HepG2 (cell line): ENCODE measurements around the gene TRAPPC12. TPM values are rescaled to one million over a fixed set of nuclear protein-coding genes. Genes with fewer than 3 reads are reported as not detected.

Experiments
- CBFB ChIP-seq: sonication (generic); formaldehyde crosslinking; IDR thresholded peaks from 2 replicates; pipeline ENCODE4 v1.4.0; 2020; ENCODE audit warnings: missing genetic modification reagents
- GTF3A ChIP-seq: sonication (generic); formaldehyde crosslinking; conservative IDR thresholded peaks from 2 replicates; pipeline ENCODE4 v1.4.0; 2020; ENCODE audit warnings: mild to moderate bottlenecking, missing genetic modification reagents
- KLF13 ChIP-seq: sonication (generic); formaldehyde crosslinking; IDR thresholded peaks from 2 replicates; pipeline ENCODE4 v1.4.0; 2020; ENCODE audit warnings: mild to moderate bottlenecking, missing genetic modification reagents
- MED13 ChIP-seq: sonication (generic); formaldehyde crosslinking; IDR thresholded peaks from 2 replicates; pipeline ENCODE4 v1.5.0; 2020; ENCODE audit warnings: missing genetic modification reagents
- NR2F2 ChIP-seq: IDR thresholded peaks from 2 replicates; pipeline ENCODE4 v1.6.1; 2012; ENCODE audit warnings: low read depth, inconsistent platforms, borderline replicate concordance
- PRMT3 ChIP-seq: sonication (generic); formaldehyde crosslinking; IDR thresholded peaks from 2 replicates; pipeline ENCODE4 v1.8.1; 2022; ENCODE audit warnings: low read depth, mild to moderate bottlenecking, moderate library complexity, missing genetic modification reagents, borderline replicate concordance
- SP5 ChIP-seq: IDR thresholded peaks from 2 replicates; pipeline ENCODE4 v1.6.1; 2016; ENCODE audit warnings: low read depth, borderline replicate concordance
- SRSF1 ChIP-seq: fragments of 200-400 bp; formaldehyde crosslinking; optimal IDR thresholded peaks from 2 replicates; pipeline ENCODE3; 2017; ENCODE audit warnings: mild to moderate bottlenecking, low read depth, low read length, moderate library complexity
- ZNF430 ChIP-seq: sonication (generic); formaldehyde crosslinking; IDR thresholded peaks from 2 replicates; pipeline ENCODE4 v1.9.0; 2021; ENCODE audit warnings: mild to moderate bottlenecking, missing genetic modification reagents
- ZNF737 ChIP-seq: sonication (generic); formaldehyde crosslinking; IDR thresholded peaks from 2 replicates; pipeline ENCODE4 v1.5.0; 2020; ENCODE audit warnings: missing genetic modification reagents, mild to moderate bottlenecking, borderline replicate concordance
- ZNF816 ChIP-seq: sonication (generic); formaldehyde crosslinking; IDR thresholded peaks from 2 replicates; pipeline ENCODE4 v1.8.0; 2022; ENCODE audit warnings: missing genetic modification reagents, mild to moderate bottlenecking, borderline replicate concordance
- polyA plus RNA-seq, 8 experiments: library from polyadenylated mRNA; depleted of rRNA in 3 of 8; stranded (reverse) in 7 of 8; unstranded in 1 of 8; fragments of >200 nt; fragmentation: Illumina TruSeq in 4 of 8; extraction: Trizol in 4 of 8; gene quantifications; 2 replicates each; pipeline versions ENCODE4 v1.2.1 to v1.2.3, GENCODE V29; 2011 to 2016; ENCODE audit warnings: low read depth in 4 of 8, missing spikeins in 1 of 8, mixed read lengths in 1 of 8; ENCODE audit not compliant: insufficient read depth in 1 of 8
- total RNA-seq, 5 experiments: library from RNA; depleted of rRNA; stranded (reverse); fragments of >200 nt; fragmentation: Illumina TruSeq; extraction: Trizol; gene quantifications; 2 replicates each; pipeline ENCODE4 v1.2.3, GENCODE V29; 2016; ENCODE audit warnings: low read depth in 1 of 5
- TF ChIP-seq, protein P1 (sequence below): sonication (generic); formaldehyde crosslinking; IDR thresholded peaks from 2 replicates; pipeline ENCODE4 v1.4.0; 2020; ENCODE audit warnings: missing genetic modification reagents, borderline replicate concordance
- TF ChIP-seq, protein P2 (sequence below): sonication (generic); formaldehyde crosslinking; IDR thresholded peaks from 2 replicates; pipeline ENCODE4 v1.5.0; 2020; ENCODE audit warnings: mild to moderate bottlenecking, missing genetic modification reagents

Gene TRAPPC12
- total and polyA plus RNA-seq, 2 of the 13 experiments (the other 11 are each of a cell fraction or from before 2014, with no cell fraction given) = 46.4 to 97.7 TPM

DNA sequence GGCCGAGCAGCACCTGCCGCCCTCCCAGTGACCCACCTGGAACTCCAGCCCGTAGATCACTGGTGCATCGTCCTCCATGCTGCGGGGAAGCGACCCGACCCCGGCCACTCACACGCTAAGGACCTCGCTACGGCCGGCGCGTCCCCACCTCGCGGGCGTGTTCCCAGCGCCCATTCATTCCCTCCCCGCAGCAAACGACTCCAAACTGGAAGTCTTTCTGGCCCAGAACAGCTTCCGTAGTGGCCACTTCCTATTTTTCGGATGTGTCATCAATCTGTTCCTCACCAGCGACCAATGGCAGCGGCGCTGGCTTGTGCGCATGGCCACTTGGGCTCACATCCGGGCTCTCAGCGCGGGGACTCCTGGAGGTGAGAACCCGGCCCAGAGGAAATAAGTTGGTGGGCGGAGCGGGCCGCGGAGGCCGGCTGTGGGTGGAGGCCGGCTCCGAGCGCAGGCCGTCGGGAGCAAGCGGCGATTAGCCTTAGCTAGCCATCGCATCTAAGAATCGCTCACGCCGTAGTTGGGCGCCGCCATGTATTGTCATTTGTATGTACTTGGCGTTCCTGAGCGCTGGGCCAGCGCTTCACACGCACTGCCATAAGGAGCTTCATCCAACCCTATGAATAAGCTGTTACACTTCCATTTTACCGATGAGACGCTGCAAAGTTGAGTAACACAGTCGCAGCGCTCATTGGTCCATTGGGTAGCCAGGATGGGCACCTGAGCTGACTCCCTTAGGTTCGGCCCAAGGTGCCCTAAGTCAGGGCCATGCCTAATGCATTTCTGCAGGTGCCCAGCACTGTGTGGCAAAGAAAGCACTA is 1.7 kb upstream of the TRAPPC12 start, which contains the start of gene EIPR1 (continued):
- TF ChIP-seq, protein P1, sequence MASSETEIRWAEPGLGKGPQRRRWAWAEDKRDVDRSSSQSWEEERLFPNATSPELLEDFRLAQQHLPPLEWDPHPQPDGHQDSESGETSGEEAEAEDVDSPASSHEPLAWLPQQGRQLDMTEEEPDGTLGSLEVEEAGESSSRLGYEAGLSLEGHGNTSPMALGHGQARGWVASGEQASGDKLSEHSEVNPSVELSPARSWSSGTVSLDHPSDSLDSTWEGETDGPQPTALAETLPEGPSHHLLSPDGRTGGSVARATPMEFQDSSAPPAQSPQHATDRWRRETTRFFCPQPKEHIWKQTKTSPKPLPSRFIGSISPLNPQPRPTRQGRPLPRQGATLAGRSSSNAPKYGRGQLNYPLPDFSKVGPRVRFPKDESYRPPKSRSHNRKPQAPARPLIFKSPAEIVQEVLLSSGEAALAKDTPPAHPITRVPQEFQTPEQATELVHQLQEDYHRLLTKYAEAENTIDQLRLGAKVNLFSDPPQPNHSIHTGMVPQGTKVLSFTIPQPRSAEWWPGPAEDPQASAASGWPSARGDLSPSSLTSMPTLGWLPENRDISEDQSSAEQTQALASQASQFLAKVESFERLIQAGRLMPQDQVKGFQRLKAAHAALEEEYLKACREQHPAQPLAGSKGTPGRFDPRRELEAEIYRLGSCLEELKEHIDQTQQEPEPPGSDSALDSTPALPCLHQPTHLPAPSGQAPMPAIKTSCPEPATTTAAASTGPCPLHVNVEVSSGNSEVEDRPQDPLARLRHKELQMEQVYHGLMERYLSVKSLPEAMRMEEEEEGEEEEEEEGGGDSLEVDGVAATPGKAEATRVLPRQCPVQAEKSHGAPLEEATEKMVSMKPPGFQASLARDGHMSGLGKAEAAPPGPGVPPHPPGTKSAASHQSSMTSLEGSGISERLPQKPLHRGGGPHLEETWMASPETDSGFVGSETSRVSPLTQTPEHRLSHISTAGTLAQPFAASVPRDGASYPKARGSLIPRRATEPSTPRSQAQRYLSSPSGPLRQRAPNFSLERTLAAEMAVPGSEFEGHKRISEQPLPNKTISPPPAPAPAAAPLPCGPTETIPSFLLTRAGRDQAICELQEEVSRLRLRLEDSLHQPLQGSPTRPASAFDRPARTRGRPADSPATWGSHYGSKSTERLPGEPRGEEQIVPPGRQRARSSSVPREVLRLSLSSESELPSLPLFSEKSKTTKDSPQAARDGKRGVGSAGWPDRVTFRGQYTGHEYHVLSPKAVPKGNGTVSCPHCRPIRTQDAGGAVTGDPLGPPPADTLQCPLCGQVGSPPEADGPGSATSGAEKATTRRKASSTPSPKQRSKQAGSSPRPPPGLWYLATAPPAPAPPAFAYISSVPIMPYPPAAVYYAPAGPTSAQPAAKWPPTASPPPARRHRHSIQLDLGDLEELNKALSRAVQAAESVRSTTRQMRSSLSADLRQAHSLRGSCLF = no peak
- TF ChIP-seq ZNF430 (CRISPR knock-in tag) = peak; percentile 97; the same call in 1 of the 2 replicates
- TF ChIP-seq NR2F2 = no peak; the same call in 1 of the 2 replicates
- peak; percentile 84; the same call in 1 of the 2 replicates for TF ChIP-seq ZNF816
- TF ChIP-seq, protein P2, sequence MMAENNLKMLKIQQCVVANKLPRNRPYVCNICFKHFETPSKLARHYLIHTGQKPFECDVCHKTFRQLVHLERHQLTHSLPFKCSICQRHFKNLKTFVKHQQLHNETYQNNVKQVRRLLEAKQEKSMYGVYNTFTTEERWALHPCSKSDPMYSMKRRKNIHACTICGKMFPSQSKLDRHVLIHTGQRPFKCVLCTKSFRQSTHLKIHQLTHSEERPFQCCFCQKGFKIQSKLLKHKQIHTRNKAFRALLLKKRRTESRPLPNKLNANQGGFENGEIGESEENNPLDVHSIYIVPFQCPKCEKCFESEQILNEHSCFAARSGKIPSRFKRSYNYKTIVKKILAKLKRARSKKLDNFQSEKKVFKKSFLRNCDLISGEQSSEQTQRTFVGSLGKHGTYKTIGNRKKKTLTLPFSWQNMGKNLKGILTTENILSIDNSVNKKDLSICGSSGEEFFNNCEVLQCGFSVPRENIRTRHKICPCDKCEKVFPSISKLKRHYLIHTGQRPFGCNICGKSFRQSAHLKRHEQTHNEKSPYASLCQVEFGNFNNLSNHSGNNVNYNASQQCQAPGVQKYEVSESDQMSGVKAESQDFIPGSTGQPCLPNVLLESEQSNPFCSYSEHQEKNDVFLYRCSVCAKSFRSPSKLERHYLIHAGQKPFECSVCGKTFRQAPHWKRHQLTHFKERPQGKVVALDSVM (CRISPR knock-in tag) = peak; percentile 100
- peak; percentile 84; the same call in 1 of the 2 replicates for TF ChIP-seq CBFB
- TF ChIP-seq MED13 (CRISPR knock-in tag) = 0 out of 2 replicates have a peak, but pooled peaks have one; percentile 15
- no peak for TF ChIP-seq PRMT3 (CRISPR knock-in tag)
- TF ChIP-seq SP5 (CRISPR knock-in tag) = peak; percentile 98
- TF ChIP-seq GTF3A = 0 out of 2 replicates have a peak, but pooled peaks have one; percentile 36
- TF ChIP-seq ZNF737 (CRISPR knock-in tag) = no peak; the same call in 1 of the 2 replicates
- TF ChIP-seq KLF13 = peak; percentile 27; the same call in 1 of the 2 replicates
- TF ChIP-seq SRSF1 = peak; percentile 95
